IMR-90 (cell line): ENCODE data around the gene ARHGAP19. TPM values are rescaled to one million over a fixed set of nuclear protein-coding genes. Genes with fewer than 3 reads are reported as not detected.

Experiments used
- ATAC-seq: fragments of 200-7000 bp; cut with Tn5 transposase; 2 replicates; pipeline ENCODE4 v1.9.1; 2020; ENCODE audit warnings: low read depth, mild to moderate bottlenecking, moderate library complexity
- BruUV-seq: library from RNA; stranded (reverse); fragments of 400-500 nt; replicated peaks from 2 replicates; lab custom pipeline; 2021; lab: Mats Ljungman, UMichigan
- CTCF ChIA-PET: fragments of 300-600 bp; formaldehyde crosslinking; extraction: SDS; loops from one replicate; lab custom pipeline; 2021; ENCODE audit warnings: antibody characterized with exemption; lab: Yijun Ruan, JAX
- POLR2A ChIA-PET: fragments of 300-600 bp; sonication (Branson Sonifier 250); formaldehyde crosslinking; loops from one replicate; lab custom pipeline; 2022; ENCODE audit warnings: antibody characterized with exemption; ENCODE audit not compliant: unreplicated experiment; lab: Charles Lee
- DNase-seq: peaks from one replicate; pipeline ENCODE4 v3.0.0; 2013
- H2AFZ ChIP-seq: replicated peaks from 2 replicates; pipeline ENCODE3; 2013; ENCODE audit warnings: low read length, mild to moderate bottlenecking; ENCODE audit not compliant: poor library complexity
- H2AK5ac ChIP-seq: 2 replicates; pipeline ENCODE4 v1.6.1; 2013; ENCODE audit warnings: low read depth, low read length, inconsistent platforms
- H2AK9ac ChIP-seq: replicated peaks from 2 replicates; pipeline ENCODE3; 2013; ENCODE audit warnings: mild to moderate bottlenecking, low read depth, low read length, moderate library complexity; ENCODE audit not compliant: poor library complexity
- H2BK120ac ChIP-seq: 2 replicates; pipeline ENCODE4 v1.6.1; 2013; ENCODE audit warnings: low read depth, low read length, inconsistent platforms
- H2BK15ac ChIP-seq: 3 replicates; pipeline ENCODE4 v1.6.1; 2013; ENCODE audit warnings: low read depth, low read length, inconsistent platforms
- H2BK20ac ChIP-seq: 2 replicates; pipeline ENCODE4 v1.6.1; 2013; ENCODE audit warnings: low read depth, mild to moderate bottlenecking, inconsistent platforms, low read length, moderate library complexity
- H2BK5ac ChIP-seq: 2 replicates; pipeline ENCODE4 v1.6.1; 2013; ENCODE audit warnings: mild to moderate bottlenecking, low read depth, low read length, inconsistent platforms; ENCODE audit not compliant: poor library complexity, severe bottlenecking
- H3K14ac ChIP-seq: replicated peaks from 2 replicates; pipeline ENCODE4 v1.6.1; 2013; ENCODE audit warnings: low read depth, low read length, inconsistent platforms
- H3K18ac ChIP-seq: 2 replicates; pipeline ENCODE4 v1.6.1; 2013; ENCODE audit warnings: low read depth, low read length, control low read depth
- H3K23ac ChIP-seq: 2 replicates; pipeline ENCODE4 v1.6.1; 2013; ENCODE audit warnings: low read depth, low read length, inconsistent platforms
- H3K27ac ChIP-seq: 2 replicates; pipeline ENCODE4 v1.5.1; 2013; ENCODE audit warnings: mild to moderate bottlenecking, control low read depth, low read length; ENCODE audit not compliant: insufficient read depth
- H3K27me3 ChIP-seq: 2 replicates; pipeline ENCODE4 v1.6.1; 2013; ENCODE audit warnings: low read length; ENCODE audit not compliant: control insufficient read depth, insufficient read depth
- H3K36me3 ChIP-seq: 2 replicates; pipeline ENCODE4 v1.6.1; 2013; ENCODE audit warnings: low read length, mixed read lengths; ENCODE audit not compliant: control insufficient read depth, insufficient read depth
- H3K4ac ChIP-seq: 2 replicates; pipeline ENCODE4 v1.6.1; 2013; ENCODE audit warnings: low read depth, low read length, inconsistent platforms
- H3K4me1 ChIP-seq: 2 replicates; pipeline ENCODE4 v1.6.1; 2013; ENCODE audit warnings: low read length, mixed read lengths; ENCODE audit not compliant: control insufficient read depth, insufficient read depth
- H3K4me2 ChIP-seq: 2 replicates; pipeline ENCODE4 v1.6.1; 2013; ENCODE audit warnings: low read depth, mild to moderate bottlenecking, control low read depth, low read length, moderate library complexity
- H3K4me3 ChIP-seq: 2 replicates; pipeline ENCODE4 v1.5.1; 2013; ENCODE audit warnings: low read depth, mild to moderate bottlenecking, control low read depth, low read length, moderate library complexity; ENCODE audit not compliant: insufficient read depth
- H3K56ac ChIP-seq: 2 replicates; pipeline ENCODE4 v1.6.1; 2013; ENCODE audit warnings: low read length, inconsistent platforms; ENCODE audit not compliant: insufficient read depth; ENCODE audit errors: extremely low read depth
- H3K79me1 ChIP-seq, 2 experiments: 2 replicates each; pipeline ENCODE4 v1.6.1; 2013; ENCODE audit warnings: low read length in 2 of 2, inconsistent platforms in 1 of 2, low read depth in 1 of 2
- H3K9ac ChIP-seq: 2 replicates; pipeline ENCODE4 v1.6.1; 2013; ENCODE audit warnings: low read depth, low read length, control low read depth
- H3K9me1 ChIP-seq: 2 replicates; pipeline ENCODE4 v1.6.1; 2013; ENCODE audit warnings: low read length, inconsistent platforms; ENCODE audit not compliant: insufficient read depth
- H3K9me3 ChIP-seq: 2 replicates; pipeline ENCODE4 v1.6.1; 2013; ENCODE audit warnings: low read length; ENCODE audit not compliant: control insufficient read depth, insufficient read depth
- H4K20me1 ChIP-seq: 2 replicates; pipeline ENCODE4 v1.6.1; 2013; ENCODE audit warnings: low read length, inconsistent platforms; ENCODE audit not compliant: insufficient read depth
- H4K5ac ChIP-seq: 2 replicates; pipeline ENCODE4 v1.6.1; 2013; ENCODE audit warnings: mild to moderate bottlenecking, low read depth, low read length, control low read depth
- H4K8ac ChIP-seq, 2 experiments: 2 replicates each; pipeline ENCODE4 v1.6.1; 2013; ENCODE audit warnings: low read depth in 2 of 2, low read length in 2 of 2, control low read depth in 1 of 2, inconsistent platforms in 1 of 2
- H4K91ac ChIP-seq: 2 replicates; pipeline ENCODE4 v1.6.1; 2013; ENCODE audit warnings: low read depth, low read length, inconsistent platforms; ENCODE audit not compliant: insufficient read depth
- CEBPB ChIP-seq: IDR thresholded peaks from 2 replicates; pipeline ENCODE4 v1.6.1; 2012; ENCODE audit warnings: low read depth, low read length, improper control_type of control experiment
- FOS ChIP-seq: fragments of 150-350 bp; IDR thresholded peaks from 2 replicates; pipeline ENCODE4 v1.6.1; 2016; ENCODE audit warnings: low read depth, low read length
- MAZ ChIP-seq: IDR thresholded peaks from 2 replicates; pipeline ENCODE4 v1.6.1; 2012; ENCODE audit warnings: low read depth, mild to moderate bottlenecking, low read length, improper control_type of control experiment, moderate library complexity, borderline replicate concordance
- MXI1 ChIP-seq: IDR thresholded peaks from 2 replicates; pipeline ENCODE4 v1.6.1; 2012; ENCODE audit warnings: low read depth, mild to moderate bottlenecking, low read length, moderate library complexity, borderline replicate concordance
- NFE2L2 ChIP-seq: fragments of 150-350 bp; IDR thresholded peaks from 2 replicates; pipeline ENCODE4 v1.6.1; 2016; ENCODE audit warnings: low read depth, mild to moderate bottlenecking, low read length
- POLR2A ChIP-seq: IDR thresholded peaks from 2 replicates; pipeline ENCODE4 v1.6.1; 2012; ENCODE audit warnings: mild to moderate bottlenecking, low read depth, low read length
- RAD21 ChIP-seq: IDR thresholded peaks from 2 replicates; pipeline ENCODE4 v1.6.1; 2012; ENCODE audit warnings: low read length, improper control_type of control experiment
- RFX5 ChIP-seq: IDR thresholded peaks from 2 replicates; pipeline ENCODE4 v1.8.0; 2012; ENCODE audit warnings: low read depth, mild to moderate bottlenecking, low read length, moderate library complexity
- SMC3 ChIP-seq: fragments of 150-350 bp; IDR thresholded peaks from 2 replicates; pipeline ENCODE4 v1.6.1; 2016; ENCODE audit warnings: low read depth, mild to moderate bottlenecking, antibody characterized with exemption, low read length, moderate library complexity
- WGBS, 2 experiments: methylation state at CpG; one replicate each; pipeline versions ENCODE4 v1.1.5 to v1.1.7; 2013; ENCODE audit warnings: missing lambda C conversion rate in 2 of 2; ENCODE audit not compliant: insufficient read length in 1 of 2; ENCODE audit errors: extremely low coverage in 2 of 2; 5-methylcytosine and 5-hydroxymethylcytosine counted together
- dilution Hi-C: fragments of 300-500 bp; cut with HindIII; formaldehyde crosslinking; loops from one replicate; pipeline ENCODE4 v1.14.3; 2018; ENCODE audit warnings: low sequenced_read_pairs; ENCODE audit not compliant: unreplicated experiment
- in situ Hi-C: fragments of 300-500 bp; cut with MboI; formaldehyde crosslinking; loops from 3 replicates; pipeline ENCODE4 v1.14.3; 2019; ENCODE audit warnings: low sequenced_read_pairs, inconsistent platforms, mixed read lengths
- intact Hi-C: fragments of 100-400 bp; cut with micrococcal nuclease; formaldehyde crosslinking; loops from 2 replicates; pipeline ENCODE4 v1.10.0; 2022
- polyA plus RNA-seq, 3 experiments: library from polyadenylated mRNA; depleted of rRNA; stranded (reverse); fragments of >200 nt; gene quantifications; 2 replicates each; pipeline ENCODE4 v1.2.3, GENCODE V29; 2012; ENCODE audit warnings: low replicate concordance in 1 of 3
- total RNA-seq: library from RNA; depleted of rRNA; stranded (reverse); fragments of >200 nt; gene quantifications from 2 replicates; pipeline ENCODE4 v1.2.3, GENCODE V29; 2012
- TF ChIP-seq, protein P1 (sequence below): fragments of 150-350 bp; IDR thresholded peaks from 2 replicates; pipeline ENCODE4 v1.6.1; 2017; ENCODE audit warnings: mild to moderate bottlenecking, antibody characterized with exemption, low read length, low read depth
- TF ChIP-seq, protein P2 (sequence below): conservative IDR thresholded peaks from 2 replicates; pipeline ENCODE4 v1.5.1; 2012; ENCODE audit warnings: mild to moderate bottlenecking, low read depth, low read length, improper control_type of control experiment

ARHGAP19 gene
- total and polyA plus RNA-seq, 2 of the 4 experiments (the other 2 are of a cell fraction): 6.3 to 7.0 TPM

DNA sequence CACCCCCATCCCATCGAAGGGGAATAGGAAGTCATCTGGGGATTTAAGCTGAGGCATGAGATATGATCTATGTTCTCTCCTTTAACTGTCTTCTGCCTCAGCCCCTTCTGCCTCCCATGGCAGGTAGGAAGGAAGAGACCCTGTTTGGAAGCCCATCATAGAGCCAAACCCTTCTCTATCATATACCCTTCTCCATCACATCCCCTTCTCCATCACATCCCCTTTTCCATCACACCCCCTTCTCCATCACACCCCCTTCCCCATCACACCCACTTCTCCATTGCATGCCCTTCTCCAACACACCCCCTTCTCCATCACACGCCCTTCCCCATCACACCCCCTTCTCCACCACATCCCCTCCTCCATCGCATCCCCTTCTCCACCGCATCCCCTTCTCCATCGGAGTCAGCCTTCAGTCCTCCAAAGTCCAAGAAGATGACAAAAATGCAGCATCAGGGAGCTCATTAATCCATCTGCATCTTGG is 99.4 kb downstream of the ARHGAP19 start:
- no peak for DNase-seq
- H4K5ac ChIP-seq: no peak overlapping the region
- H2AK5ac ChIP-seq: no peak overlapping the region
- no peak overlapping the region for H3K27ac ChIP-seq
- 100% methylated on average over 2 of the region's 5 CpGs; no CpG with 5 or more reads in 1 of the 2 experiments for WGBS, 2 experiments
- dilution Hi-C loops: no loop called here
- H3K9ac ChIP-seq: no peak overlapping the region
- H3K56ac ChIP-seq: no peak overlapping the region
- ATAC-seq: no peak
- H3K9me3 ChIP-seq: no peaks in the 10 kb centered on the region
- H3K36me3 ChIP-seq: no peaks in the 10 kb centered on the region
- H3K27me3 ChIP-seq: peaks cover 58% of the 10 kb centered on the region
- H3K4me2 ChIP-seq: no peak overlapping the region
- no peak overlapping the region for H3K18ac ChIP-seq
- H3K79me1 ChIP-seq: no peaks in the 10 kb centered on the region
- no peak overlapping the region for H3K4ac ChIP-seq
- H2BK120ac ChIP-seq: no peak overlapping the region
- H4K8ac ChIP-seq: no peak overlapping the region
- H2AK9ac ChIP-seq: no peak overlapping the region
- H2AFZ ChIP-seq: no peak overlapping the region
- no TSS peak for BruUV-seq
- H3K9me1 ChIP-seq: no peaks in the 10 kb centered on the region
- H3K4me1 ChIP-seq: no peaks in the 10 kb centered on the region
- H4K91ac ChIP-seq: no peak overlapping the region
- POLR2A ChIA-PET: no interaction called here
- intact Hi-C loops: no loop called here
- no peak overlapping the region for H2BK5ac ChIP-seq
- no peak overlapping the region for H3K14ac ChIP-seq
- no peak overlapping the region for H2BK15ac ChIP-seq
- CTCF ChIA-PET: interaction anchor here (0.6 kb wide), 2 partner anchors 112 to 802 kb away, joined by 3 to 5 read pairs; no protein-coding TSS in a partner anchor
- H4K20me1 ChIP-seq: no peaks in the 10 kb centered on the region
- in situ Hi-C loops: no loop called here
- no peak overlapping the region for H3K4me3 ChIP-seq
- no peak overlapping the region for H3K23ac ChIP-seq
- TF ChIP-seq RFX5 (no peak), NFE2L2 (no peak), MXI1 (no peak), CEBPB (no peak), SMC3 (no peak), FOS (no peak), POLR2A (no peak), MAZ (no peak), RAD21 (no peak)
- TF ChIP-seq, protein P1, sequence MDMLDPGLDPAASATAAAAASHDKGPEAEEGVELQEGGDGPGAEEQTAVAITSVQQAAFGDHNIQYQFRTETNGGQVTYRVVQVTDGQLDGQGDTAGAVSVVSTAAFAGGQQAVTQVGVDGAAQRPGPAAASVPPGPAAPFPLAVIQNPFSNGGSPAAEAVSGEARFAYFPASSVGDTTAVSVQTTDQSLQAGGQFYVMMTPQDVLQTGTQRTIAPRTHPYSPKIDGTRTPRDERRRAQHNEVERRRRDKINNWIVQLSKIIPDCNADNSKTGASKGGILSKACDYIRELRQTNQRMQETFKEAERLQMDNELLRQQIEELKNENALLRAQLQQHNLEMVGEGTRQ: no peak
- TF ChIP-seq, protein P2, sequence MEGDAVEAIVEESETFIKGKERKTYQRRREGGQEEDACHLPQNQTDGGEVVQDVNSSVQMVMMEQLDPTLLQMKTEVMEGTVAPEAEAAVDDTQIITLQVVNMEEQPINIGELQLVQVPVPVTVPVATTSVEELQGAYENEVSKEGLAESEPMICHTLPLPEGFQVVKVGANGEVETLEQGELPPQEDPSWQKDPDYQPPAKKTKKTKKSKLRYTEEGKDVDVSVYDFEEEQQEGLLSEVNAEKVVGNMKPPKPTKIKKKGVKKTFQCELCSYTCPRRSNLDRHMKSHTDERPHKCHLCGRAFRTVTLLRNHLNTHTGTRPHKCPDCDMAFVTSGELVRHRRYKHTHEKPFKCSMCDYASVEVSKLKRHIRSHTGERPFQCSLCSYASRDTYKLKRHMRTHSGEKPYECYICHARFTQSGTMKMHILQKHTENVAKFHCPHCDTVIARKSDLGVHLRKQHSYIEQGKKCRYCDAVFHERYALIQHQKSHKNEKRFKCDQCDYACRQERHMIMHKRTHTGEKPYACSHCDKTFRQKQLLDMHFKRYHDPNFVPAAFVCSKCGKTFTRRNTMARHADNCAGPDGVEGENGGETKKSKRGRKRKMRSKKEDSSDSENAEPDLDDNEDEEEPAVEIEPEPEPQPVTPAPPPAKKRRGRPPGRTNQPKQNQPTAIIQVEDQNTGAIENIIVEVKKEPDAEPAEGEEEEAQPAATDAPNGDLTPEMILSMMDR: no peak
- no peak overlapping the region for H2BK20ac ChIP-seq
